ENCODE results near the gene ERRFI1. TPM values are rescaled to one million over a fixed set of nuclear protein-coding genes. Genes with fewer than 3 reads are reported as not detected.

ERRFI1 gene
- total RNA-seq, 1 experiment from 2014 or later = 83.0 TPM

DNA sequence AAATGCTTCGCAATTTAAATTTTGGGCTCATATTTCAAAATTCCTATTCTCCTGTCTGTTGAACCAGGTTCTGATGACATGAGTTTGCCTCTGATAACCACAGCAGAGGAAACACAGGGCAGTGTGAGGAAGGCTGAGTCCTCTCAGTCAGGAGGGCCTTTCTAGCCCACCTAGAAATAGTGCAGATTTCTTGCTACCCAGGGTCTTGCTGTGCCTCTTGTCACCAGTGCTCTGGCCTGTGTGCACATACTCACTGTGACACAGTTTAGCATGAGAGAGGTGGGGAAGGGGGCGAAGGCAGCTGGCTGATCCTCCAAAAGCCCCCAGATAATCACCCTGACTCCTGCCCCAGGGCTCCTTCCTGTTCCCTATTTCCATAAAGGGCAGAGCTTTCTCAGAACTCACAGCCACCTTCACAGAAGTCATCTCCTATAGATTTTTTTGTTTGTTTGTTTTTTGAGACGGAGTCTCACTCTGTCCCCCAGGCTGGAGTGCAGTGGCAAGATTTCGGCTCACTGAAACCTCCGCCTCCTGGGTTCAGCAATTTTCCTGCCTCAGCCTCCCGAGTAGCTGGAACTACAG is 23.7 kb downstream of the ERRFI1 start:
- intact Hi-C loops (cut with micrococcal nuclease; ENCODE audit: unreplicated experiment) = no loop called here
- Mint-ChIP-seq H3K4me1 (ENCODE audit: low read depth, unreplicated experiment) (peaks cover 28% of the 10 kb centered on the region), H3K36me3 (ENCODE audit: insufficient read depth, unreplicated experiment) (peaks cover 42% of the 10 kb centered on the region), H3K27ac (ENCODE audit: unreplicated experiment) (no peak overlapping the region), H3K27me3 (ENCODE audit: unreplicated experiment) (no peaks in the 10 kb centered on the region), H3K9me3 (ENCODE audit: low read depth, unreplicated experiment) (no peaks in the 10 kb centered on the region), H3K4me3 (ENCODE audit: low read depth, unreplicated experiment) (no peak overlapping the region)
- no peak for DNase-seq
- TF ChIP-seq, protein P1, sequence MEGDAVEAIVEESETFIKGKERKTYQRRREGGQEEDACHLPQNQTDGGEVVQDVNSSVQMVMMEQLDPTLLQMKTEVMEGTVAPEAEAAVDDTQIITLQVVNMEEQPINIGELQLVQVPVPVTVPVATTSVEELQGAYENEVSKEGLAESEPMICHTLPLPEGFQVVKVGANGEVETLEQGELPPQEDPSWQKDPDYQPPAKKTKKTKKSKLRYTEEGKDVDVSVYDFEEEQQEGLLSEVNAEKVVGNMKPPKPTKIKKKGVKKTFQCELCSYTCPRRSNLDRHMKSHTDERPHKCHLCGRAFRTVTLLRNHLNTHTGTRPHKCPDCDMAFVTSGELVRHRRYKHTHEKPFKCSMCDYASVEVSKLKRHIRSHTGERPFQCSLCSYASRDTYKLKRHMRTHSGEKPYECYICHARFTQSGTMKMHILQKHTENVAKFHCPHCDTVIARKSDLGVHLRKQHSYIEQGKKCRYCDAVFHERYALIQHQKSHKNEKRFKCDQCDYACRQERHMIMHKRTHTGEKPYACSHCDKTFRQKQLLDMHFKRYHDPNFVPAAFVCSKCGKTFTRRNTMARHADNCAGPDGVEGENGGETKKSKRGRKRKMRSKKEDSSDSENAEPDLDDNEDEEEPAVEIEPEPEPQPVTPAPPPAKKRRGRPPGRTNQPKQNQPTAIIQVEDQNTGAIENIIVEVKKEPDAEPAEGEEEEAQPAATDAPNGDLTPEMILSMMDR (IDR thresholded peaks at IDR 0.05; ENCODE audit: unreplicated experiment) = no peak
- BruUV-seq (replicated peaks) = no TSS peak
- CTCF ChIA-PET = no interaction called here

DNA sequence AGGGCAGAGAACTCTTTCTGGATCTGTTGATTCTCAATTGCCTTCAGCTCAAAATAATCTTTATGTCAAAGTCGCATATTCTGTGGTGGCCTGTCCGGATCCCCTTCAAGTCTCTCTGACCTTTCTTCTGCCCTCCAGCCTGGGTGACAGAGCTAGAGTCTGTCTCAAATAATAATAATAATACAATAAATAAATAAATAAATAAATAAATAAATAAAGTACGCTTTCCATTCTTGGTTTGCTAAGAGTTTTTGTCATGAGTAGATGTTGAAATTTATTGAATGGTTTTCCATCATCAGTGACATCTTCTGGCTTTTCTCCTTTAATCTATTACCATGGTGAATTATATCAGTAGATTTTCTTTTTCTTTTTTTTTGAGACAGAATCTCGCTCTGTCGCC is 30.7 kb downstream of the ERRFI1 start:
- no peak for DNase-seq
- H3K27me3 Mint-ChIP-seq (ENCODE audit: unreplicated experiment) = no peaks in the 10 kb centered on the region
- no peaks in the 10 kb centered on the region for H3K4me1 Mint-ChIP-seq (ENCODE audit: low read depth, unreplicated experiment)
- CTCF ChIA-PET = no interaction called here
- no TSS peak for BruUV-seq (replicated peaks)
- intact Hi-C loops (cut with micrococcal nuclease; ENCODE audit: unreplicated experiment) = no loop called here
- TF ChIP-seq, protein P1 (IDR thresholded peaks at IDR 0.05; ENCODE audit: unreplicated experiment) = no peak
- peaks cover 8% of the 10 kb centered on the region for H3K36me3 Mint-ChIP-seq (ENCODE audit: insufficient read depth, unreplicated experiment)
- H3K27ac Mint-ChIP-seq (ENCODE audit: unreplicated experiment) = no peak overlapping the region
- H3K9me3 Mint-ChIP-seq (ENCODE audit: low read depth, unreplicated experiment) = no peaks in the 10 kb centered on the region
- no peak overlapping the region for H3K4me3 Mint-ChIP-seq (ENCODE audit: low read depth, unreplicated experiment)

DNA sequence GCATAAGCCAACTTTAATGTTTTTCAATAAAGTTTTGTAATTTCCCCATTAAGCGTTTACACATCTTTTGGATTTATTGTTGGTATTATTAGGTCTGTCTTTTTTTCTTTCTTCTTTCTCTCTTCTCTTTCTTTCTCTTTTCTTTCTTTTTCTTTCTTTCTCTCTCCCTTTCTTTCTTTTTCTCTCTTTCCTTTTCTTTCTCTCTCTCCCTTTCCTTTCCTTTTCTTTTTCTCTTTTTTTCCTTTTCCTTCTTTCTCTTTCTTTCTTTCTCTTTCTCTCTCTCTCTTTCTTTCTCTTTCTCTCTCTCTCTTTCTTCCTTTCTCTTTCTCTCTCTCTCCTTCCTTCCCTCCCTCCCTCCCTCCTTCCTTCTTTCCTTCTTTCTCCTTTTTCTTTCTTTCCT is 31.3 kb downstream of the ERRFI1 start:
- CTCF ChIA-PET = no interaction called here
- Mint-ChIP-seq H3K27ac (ENCODE audit: unreplicated experiment) (no peak overlapping the region), H3K9me3 (ENCODE audit: low read depth, unreplicated experiment) (peaks cover 3% of the 10 kb centered on the region), H3K4me1 (ENCODE audit: low read depth, unreplicated experiment) (no peaks in the 10 kb centered on the region), H3K4me3 (ENCODE audit: low read depth, unreplicated experiment) (no peak overlapping the region), H3K27me3 (ENCODE audit: unreplicated experiment) (no peaks in the 10 kb centered on the region), H3K36me3 (ENCODE audit: insufficient read depth, unreplicated experiment) (peaks cover 13% of the 10 kb centered on the region)
- BruUV-seq (replicated peaks) = no TSS peak
- intact Hi-C loops (cut with micrococcal nuclease; ENCODE audit: unreplicated experiment) = no loop called here
- TF ChIP-seq, protein P1 (IDR thresholded peaks at IDR 0.05; ENCODE audit: unreplicated experiment) = no peak
- DNase-seq = no peak

DNA sequence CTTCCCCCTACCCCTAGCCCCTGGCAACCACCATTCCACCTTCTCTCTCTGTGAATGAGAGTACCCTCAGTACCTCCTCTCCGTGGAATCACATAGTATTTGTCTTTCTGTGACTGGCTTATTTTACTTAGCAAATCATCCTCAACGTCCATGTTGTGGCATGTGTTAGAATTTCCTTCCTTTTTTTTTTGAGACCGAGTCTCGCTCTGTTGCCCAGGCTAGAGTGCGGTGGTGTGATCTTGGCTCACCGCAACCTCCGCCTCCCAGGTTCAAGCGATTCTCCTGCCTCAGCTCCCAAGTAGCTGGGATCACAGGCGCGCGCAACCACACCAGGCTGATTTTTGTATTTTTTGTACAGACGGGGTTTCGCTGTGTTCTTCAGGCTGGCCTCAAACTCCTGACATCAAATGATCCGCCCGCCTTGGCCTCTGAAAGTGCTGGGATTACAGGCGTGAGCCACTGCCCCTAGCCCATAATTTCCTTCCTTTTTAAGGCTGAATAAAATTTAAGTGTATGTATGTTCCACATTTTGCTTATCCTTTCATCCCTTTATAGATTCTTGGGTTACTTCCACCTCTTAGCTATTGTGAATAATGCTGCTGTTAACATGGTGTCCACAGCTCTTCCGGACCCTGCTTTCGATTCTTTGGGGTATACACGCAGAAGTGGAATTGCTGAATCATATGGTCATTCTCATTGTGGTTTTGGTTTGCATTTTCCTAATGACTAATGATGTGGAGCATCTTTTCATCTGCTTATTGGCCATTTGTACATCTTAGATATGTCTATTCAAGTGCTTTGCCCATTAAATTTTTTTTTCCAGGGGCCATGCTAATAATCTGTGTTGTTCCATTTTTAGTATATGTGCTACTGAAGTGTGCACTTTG is 32.3 kb downstream of the ERRFI1 start:
- intact Hi-C loops (cut with micrococcal nuclease; ENCODE audit: unreplicated experiment) = no loop called here
- DNase-seq = no peak
- Mint-ChIP-seq H3K4me3 (ENCODE audit: low read depth, unreplicated experiment) (no peak overlapping the region), H3K27me3 (ENCODE audit: unreplicated experiment) (no peaks in the 10 kb centered on the region), H3K4me1 (ENCODE audit: low read depth, unreplicated experiment) (no peaks in the 10 kb centered on the region), H3K27ac (ENCODE audit: unreplicated experiment) (no peak overlapping the region), H3K36me3 (ENCODE audit: insufficient read depth, unreplicated experiment) (peaks cover 14% of the 10 kb centered on the region), H3K9me3 (ENCODE audit: low read depth, unreplicated experiment) (peaks cover 3% of the 10 kb centered on the region)
- CTCF ChIA-PET = no interaction called here
- TF ChIP-seq, protein P1 (IDR thresholded peaks at IDR 0.05; ENCODE audit: unreplicated experiment) = no peak
- BruUV-seq (replicated peaks) = no TSS peak
